Natural killer cell treated with Interleukin-12 subunit alpha and Interleukin-12 subunit beta and Interleukin-15 and Interleukin-18, amount 100 ng/mL, for 72 hours (primary cell): ENCODE results near the gene AHSG. TPM values are rescaled to one million over a fixed set of nuclear protein-coding genes. Genes with fewer than 3 reads are reported as not detected.

Experiments
- ATAC-seq, 2 donors: fragments of 150-1000 bp; cut with Tn5 transposase in 1 of 2; sonication (Bioruptor Pico), chemical (Tn5 transposase) in 1 of 2; 2 replicates each; pipeline ENCODE4 v1.10.0; 2021
- DNase-seq: peaks from one replicate; pipeline ENCODE4 v3.0.0; 2022; ENCODE audit warnings: low spot score
- H3K27ac Mint-ChIP-seq, 2 donors: 1 replicate in 1 of 2; 2 replicates in 1 of 2; pipeline ENCODE4 v1.8.0; 2022; ENCODE audit warnings: mixed read lengths in 2 of 2, mild to moderate bottlenecking in 1 of 2, moderate library complexity in 1 of 2
- H3K27me3 Mint-ChIP-seq, 2 donors: 1 replicate in 1 of 2; 2 replicates in 1 of 2; pipeline ENCODE4 v1.8.0; 2022; ENCODE audit warnings: mixed read lengths in 2 of 2
- H3K36me3 Mint-ChIP-seq: one replicate; pipeline ENCODE4 v1.8.0; 2022; ENCODE audit warnings: mixed read lengths
- H3K4me1 Mint-ChIP-seq, 2 donors: 1 replicate in 1 of 2; 2 replicates in 1 of 2; pipeline ENCODE4 v1.8.0; 2022; ENCODE audit warnings: low read depth in 2 of 2, mixed read lengths in 2 of 2, mild to moderate bottlenecking in 1 of 2
- H3K4me3 Mint-ChIP-seq: one replicate; pipeline ENCODE4 v1.8.0; 2022; ENCODE audit warnings: mixed read lengths
- H3K9me3 Mint-ChIP-seq: 2 replicates; pipeline ENCODE4 v1.8.0; 2022; ENCODE audit warnings: mixed read lengths
- total RNA-seq, 2 donors: library from RNA; stranded (reverse); gene quantifications; one replicate each; pipeline ENCODE4 v1.2.3, GENCODE V29; 2022

Gene AHSG
- total RNA-seq, 2 donors from 2014 or later: not detected

DNA sequence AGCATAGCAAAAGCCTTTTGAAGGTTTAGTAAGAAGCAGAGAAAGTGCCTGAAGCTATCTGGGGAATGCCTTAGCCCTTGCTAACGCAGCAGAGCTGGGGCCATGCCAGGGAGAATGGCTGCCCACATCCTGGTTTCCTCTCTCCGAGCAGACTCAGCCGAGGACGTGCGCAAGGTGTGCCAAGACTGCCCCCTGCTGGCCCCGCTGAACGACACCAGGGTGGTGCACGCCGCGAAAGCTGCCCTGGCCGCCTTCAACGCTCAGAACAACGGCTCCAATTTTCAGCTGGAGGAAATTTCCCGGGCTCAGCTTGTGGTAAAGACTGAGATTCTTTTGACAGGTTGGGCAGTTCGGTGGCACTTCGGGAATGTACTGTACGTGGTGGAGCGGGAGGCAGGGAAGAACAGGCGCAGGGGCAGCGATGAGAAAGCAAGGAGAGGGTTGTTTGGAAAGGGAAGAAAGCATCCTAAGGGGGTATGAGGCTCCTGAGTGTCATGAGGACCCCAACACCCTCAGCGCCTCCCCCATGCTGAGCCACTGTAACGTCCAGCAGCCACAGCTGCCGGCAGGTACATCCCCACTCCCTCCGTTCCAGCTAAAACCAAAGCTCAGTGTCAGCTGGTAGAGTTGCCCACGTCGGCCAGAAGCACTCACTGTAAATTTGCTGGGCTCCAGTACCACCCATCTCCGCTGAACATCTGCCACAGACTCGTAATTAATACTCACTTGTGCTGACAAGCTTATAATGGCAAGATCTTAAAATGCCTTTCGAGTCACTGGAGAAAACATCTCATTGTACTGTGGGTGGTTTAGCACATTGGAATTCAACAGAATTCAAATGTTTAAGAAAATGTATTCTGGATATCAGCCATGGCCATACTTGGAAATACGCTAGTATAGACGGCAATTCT is 4.4 kb downstream of the AHSG start:
- ATAC-seq (peak; percentile 97 to 98), DNase-seq (peak; percentile 86)
- peak overlapping the region; percentile 62 for H3K4me3 Mint-ChIP-seq

DNA sequence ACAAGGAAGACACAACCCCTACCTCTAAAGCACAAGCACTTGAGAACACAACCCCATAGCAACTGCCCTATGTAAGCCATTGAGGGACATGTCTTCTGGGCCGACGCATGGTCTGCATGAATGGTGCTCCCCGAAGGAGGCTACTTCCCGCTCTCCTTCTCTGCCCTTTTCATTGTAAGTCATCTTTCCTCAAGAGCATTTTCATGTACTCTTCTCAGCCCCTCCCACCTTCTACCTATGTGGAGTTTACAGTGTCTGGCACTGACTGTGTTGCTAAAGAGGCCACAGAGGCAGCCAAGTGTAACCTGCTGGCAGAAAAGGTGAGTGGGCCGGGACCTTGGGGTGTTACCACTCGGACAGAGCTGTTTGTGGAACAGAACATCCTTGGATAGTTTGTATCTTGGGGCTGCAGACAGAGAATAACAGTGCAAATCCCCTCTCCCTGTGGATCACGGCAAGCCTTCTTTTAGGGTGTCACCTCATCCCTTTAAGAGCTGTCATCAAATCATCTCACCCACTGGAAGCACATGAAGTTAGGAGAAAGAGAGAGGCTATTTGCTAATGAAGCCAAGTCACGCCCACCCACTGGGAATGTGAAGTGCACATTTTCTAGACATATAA is 5.6 kb downstream of the AHSG start:
- no peak overlapping the region for H3K4me3 Mint-ChIP-seq
- DNase-seq: no peak

More for the DNA sequence above, 4.4 kb downstream of the AHSG start:
- H3K27me3 Mint-ChIP-seq: peaks cover 42 to 53% of the 10 kb centered on the region in 2 donors
- H3K36me3 Mint-ChIP-seq: no peaks in the 10 kb centered on the region
- no peak overlapping the region for H3K27ac Mint-ChIP-seq
- H3K4me1 Mint-ChIP-seq: peaks cover 12 to 26% of the 10 kb centered on the region in 2 donors
- no peaks in the 10 kb centered on the region for H3K9me3 Mint-ChIP-seq

DNA sequence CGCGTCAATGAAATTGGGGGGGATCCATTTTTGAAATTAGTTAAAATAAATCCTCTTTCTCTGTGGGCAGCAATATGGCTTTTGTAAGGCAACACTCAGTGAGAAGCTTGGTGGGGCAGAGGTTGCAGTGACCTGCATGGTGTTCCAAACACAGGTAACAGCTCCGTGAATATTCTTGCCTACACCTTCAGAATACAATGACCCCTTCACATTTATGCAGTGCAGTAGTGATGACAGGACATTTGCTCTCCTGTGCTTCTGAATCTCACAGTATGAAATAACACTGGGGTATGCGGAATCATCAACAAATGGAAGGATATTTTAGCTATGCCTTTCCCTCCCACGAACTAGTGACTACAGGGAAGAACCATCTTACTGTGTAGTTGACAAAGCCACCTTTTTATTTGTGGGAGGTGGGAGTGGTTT is 6.9 kb downstream of the AHSG start:
- peaks cover 9 to 20% of the 10 kb centered on the region in 2 donors for H3K4me1 Mint-ChIP-seq
- DNase-seq (no peak), ATAC-seq (no peak)
- H3K27ac Mint-ChIP-seq: no peak overlapping the region
- H3K9me3 Mint-ChIP-seq: no peaks in the 10 kb centered on the region
- H3K36me3 Mint-ChIP-seq: no peaks in the 10 kb centered on the region
- H3K4me3 Mint-ChIP-seq: no peak overlapping the region
- H3K27me3 Mint-ChIP-seq: peaks cover 35 to 40% of the 10 kb centered on the region in 2 donors

More for the DNA sequence above, 5.6 kb downstream of the AHSG start:
- Mint-ChIP-seq H3K4me1 (peaks cover 12 to 26% of the 10 kb centered on the region in 2 donors), H3K27me3 (peaks cover 39 to 53% of the 10 kb centered on the region in 2 donors), H3K36me3 (no peaks in the 10 kb centered on the region), H3K9me3 (no peaks in the 10 kb centered on the region), H3K27ac (no peak overlapping the region)
- ATAC-seq: no peak

DNA sequence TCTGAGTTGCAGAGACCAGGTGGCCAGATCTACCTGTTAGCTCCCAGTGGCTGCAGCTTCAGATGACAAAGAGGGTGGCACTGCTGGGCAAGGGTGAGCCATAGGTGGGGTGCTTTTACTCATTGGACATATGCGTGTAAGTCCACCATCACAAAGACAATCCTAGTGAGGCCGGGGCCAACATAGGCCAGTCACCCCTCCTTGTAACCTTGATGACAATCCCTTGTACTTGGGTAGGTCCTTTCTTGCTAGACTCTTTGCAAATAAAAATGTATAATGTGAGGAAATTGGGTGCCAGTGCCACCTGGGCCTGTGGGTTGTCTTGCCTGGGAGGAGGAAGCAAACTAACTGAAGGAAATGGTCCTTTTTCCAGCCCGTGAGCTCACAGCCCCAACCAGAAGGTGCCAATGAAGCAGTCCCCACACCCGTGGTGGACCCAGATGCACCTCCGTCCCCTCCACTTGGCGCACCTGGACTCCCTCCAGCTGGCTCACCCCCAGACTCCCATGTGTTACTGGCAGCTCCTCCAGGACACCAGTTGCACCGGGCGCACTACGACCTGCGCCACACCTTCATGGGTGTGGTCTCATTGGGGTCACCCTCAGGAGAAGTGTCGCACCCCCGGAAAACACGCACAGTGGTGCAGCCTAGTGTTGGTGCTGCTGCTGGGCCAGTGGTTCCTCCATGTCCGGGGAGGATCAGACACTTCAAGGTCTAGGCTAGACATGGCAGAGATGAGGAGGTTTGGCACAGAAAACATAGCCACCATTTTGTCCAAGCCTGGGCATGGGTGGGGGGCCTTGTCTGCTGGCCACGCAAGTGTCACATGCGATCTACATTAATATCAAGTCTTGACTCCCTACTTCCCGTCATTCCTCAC is 7.6 kb downstream of the AHSG start:
- H3K9me3 Mint-ChIP-seq: no peaks in the 10 kb centered on the region
- H3K36me3 Mint-ChIP-seq: no peaks in the 10 kb centered on the region

DNA sequence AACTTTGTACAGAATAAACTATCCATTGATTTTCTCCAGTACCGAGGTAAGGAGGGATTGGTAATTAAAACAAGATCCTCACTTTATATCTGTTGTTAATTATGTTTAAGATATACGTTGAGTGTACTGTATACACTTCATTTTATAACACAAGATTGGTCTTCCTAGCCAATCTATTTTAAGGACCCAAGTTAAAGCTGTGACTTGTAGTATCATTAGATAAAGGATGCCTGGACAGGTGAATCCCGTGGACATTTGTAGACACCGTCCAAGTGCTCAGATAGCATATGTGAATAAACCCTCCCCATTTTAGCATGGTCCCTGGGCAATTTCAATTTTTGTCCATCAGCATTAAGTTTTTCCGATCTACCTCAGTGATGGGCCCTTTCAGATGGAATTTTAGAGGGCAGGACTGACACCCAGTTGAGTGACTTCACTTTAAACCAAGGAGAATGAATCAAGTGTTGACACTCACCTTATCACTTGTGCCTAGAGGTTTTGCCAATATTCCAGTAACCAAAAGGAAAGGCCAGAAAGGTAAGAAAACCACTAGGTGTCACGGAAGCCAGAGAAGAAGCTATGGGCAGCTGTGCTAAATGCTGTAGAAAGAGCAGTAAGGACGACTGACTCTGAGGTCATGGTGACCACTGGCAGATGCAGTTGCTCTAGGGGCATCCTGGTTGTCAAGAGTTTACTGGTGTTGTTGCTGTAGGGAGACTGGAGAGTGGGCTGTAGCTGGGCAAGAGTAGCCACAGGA is 9.2 kb downstream of the AHSG start:
- Mint-ChIP-seq H3K4me3 (no peak overlapping the region), H3K9me3 (no peaks in the 10 kb centered on the region), H3K27ac (no peak overlapping the region), H3K36me3 (no peaks in the 10 kb centered on the region), H3K4me1 (peaks cover 2 to 7% of the 10 kb centered on the region in 2 donors), H3K27me3 (peaks cover 27 to 33% of the 10 kb centered on the region in 2 donors)
- ATAC-seq (no peak), DNase-seq (no peak)

More for the DNA sequence above, 7.6 kb downstream of the AHSG start:
- DNase-seq (no peak), ATAC-seq (no peak)
- Mint-ChIP-seq H3K27me3 (peaks cover 32 to 36% of the 10 kb centered on the region in 2 donors), H3K4me1 (peaks cover 6 to 16% of the 10 kb centered on the region in 2 donors), H3K4me3 (no peak overlapping the region), H3K27ac (no peak overlapping the region)

DNA sequence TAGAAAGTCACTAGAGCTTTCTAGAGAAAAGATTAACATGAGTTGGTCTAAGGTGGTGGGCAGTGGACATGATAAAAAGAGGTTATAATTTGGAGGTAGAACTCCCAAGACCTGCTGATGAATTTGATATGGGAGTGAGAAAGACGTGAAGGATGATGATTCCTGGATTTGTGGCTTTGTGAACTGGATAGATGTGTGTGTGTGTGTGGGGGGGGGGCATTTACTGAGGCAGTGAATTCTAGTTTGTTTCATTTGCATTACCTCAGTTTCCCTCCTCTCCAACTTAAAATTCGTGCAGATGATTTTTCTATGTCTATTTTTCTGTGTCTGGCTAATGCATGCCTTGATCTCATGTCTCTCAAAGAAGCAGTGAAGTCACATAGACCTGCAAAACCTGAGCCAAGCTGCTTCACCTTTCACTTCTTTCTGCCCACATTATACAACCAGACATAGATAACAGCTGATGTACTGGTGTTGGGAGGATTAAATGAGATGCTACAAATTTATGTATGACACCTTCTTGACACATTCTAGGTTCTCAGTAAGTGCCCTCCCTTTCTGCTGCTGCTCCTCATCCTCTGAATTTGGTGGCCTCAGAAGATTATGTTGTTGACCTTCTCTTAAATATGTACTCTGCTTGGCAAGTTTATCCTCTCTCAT is 9.9 kb downstream of the AHSG start:
- ATAC-seq (no peak), DNase-seq (no peak)
- H3K36me3 Mint-ChIP-seq: no peaks in the 10 kb centered on the region
- no peak overlapping the region for H3K4me3 Mint-ChIP-seq
- no peaks in the 10 kb centered on the region for H3K4me1 Mint-ChIP-seq
- H3K27ac Mint-ChIP-seq: no peak overlapping the region
- H3K27me3 Mint-ChIP-seq: peaks cover 23 to 26% of the 10 kb centered on the region in 2 donors
- H3K9me3 Mint-ChIP-seq: no peaks in the 10 kb centered on the region

DNA sequence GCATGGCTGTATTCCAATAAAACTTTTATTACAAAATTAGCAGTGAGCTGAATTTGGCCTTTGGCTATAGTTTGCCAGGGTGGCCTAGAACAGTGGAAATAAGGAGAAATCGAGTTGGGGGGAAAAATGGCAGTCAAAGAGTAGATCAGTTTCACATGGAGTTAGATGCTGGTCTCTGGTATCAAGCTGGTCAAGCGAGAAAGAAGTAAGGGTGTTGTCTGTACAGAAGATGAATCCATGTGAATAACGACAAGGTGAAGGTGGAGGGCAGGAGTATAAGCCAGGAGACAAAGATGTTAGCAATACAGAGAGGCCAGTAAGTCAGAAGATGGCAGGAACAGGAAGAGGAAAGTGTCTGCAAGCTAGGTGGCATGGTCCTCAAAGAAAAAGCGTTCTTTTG is 11.7 kb downstream of the AHSG start:
- H3K4me3 Mint-ChIP-seq: no peak overlapping the region
- DNase-seq (no peak), ATAC-seq (no peak)
- no peaks in the 10 kb centered on the region for H3K36me3 Mint-ChIP-seq
- H3K4me1 Mint-ChIP-seq: no peaks in the 10 kb centered on the region
- H3K27me3 Mint-ChIP-seq: peaks cover 17 to 18% of the 10 kb centered on the region in 2 donors
- H3K27ac Mint-ChIP-seq: no peak overlapping the region
- H3K9me3 Mint-ChIP-seq: no peaks in the 10 kb centered on the region

DNA sequence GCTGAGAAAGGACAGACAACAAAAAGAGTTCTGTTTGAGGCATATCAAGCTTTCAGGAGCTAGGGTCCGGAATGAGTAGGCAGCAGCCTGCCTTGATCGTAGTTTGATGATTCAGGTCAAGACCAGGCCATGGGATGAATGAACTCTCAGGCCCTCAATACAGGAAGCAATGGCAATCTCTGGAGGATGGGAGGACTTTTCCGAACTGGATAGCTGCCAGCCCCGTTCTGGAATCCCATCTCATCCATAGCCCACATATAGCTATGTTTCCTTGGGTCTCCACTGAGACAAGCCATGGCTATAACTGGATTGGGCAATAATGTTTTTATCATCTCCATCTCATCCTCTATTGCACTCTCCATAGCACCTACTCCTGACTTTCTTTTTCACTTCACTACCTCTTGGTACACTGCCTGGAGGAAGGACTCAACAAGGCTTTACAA is 12.8 kb downstream of the AHSG start:
- Mint-ChIP-seq H3K36me3 (no peaks in the 10 kb centered on the region), H3K27me3 (peaks cover 22% of the 10 kb centered on the region in 2 donors), H3K27ac (no peak overlapping the region), H3K4me3 (no peak overlapping the region), H3K9me3 (no peaks in the 10 kb centered on the region), H3K4me1 (no peaks in the 10 kb centered on the region)
- ATAC-seq (no peak), DNase-seq (no peak)

DNA sequence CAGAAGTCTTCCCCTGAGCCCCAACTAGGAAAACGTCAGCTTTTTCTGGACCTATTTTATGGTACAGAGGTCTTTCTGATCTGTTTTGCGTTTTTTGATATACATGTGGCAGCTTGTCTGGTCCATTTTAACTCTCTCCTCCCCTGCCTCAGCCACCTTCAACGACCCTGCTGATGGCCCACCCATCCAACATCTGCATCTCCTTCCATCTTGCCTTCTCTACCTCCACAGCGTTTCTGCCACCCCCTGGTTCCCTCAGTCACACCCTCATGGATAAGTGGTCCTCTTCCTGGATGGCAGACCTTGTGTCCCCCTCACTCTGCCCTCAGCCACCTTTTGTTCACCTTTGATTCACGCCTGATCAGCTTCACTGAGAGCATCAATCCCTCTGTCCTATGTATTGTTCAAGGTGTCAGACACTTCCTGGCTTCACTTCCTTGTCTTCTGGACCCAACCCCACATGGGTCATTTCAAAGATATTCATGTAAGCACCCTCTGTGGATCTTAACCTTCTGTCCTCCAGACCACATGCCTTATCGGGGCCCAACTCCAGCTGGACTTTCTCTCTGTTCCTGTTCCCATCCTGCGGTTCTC is 13.5 kb downstream of the AHSG start:
- Mint-ChIP-seq H3K9me3 (no peaks in the 10 kb centered on the region), H3K27me3 (peaks cover 25 to 28% of the 10 kb centered on the region in 2 donors), H3K36me3 (no peaks in the 10 kb centered on the region), H3K4me3 (no peak overlapping the region), H3K27ac (no peak overlapping the region), H3K4me1 (no peaks in the 10 kb centered on the region)
- ATAC-seq: no peak
- no peak for DNase-seq

DNA sequence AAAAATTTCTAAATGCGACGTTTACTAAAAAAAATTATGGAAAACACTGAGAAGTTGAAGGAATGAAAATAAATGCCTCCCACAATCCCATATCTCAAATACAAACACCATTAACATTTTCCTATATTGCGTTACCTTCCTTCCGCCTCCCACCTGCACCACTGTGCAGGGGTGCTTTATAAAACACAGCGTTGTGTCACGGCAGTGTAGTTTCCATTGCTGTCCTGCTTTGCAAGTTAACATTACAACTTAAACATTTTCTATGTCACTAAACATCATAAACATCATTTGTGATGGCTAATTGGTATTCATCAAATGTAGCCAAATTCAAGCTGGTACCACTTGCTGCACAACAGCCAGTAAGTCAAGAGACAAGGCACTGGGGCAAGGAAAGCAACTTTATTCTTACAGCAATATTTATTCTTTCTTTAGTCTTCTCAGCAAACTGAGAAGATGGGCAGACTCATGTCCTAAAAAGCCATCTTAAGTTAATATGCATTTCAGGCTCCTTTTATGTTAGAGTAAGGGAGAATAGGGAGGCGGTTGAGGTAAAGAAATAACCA is 15.1 kb downstream of the AHSG start:
- Mint-ChIP-seq H3K4me3 (no peak overlapping the region), H3K27ac (no peak overlapping the region), H3K9me3 (no peaks in the 10 kb centered on the region), H3K4me1 (no peaks in the 10 kb centered on the region), H3K27me3 (peaks cover 17 to 20% of the 10 kb centered on the region in 2 donors), H3K36me3 (no peaks in the 10 kb centered on the region)
- DNase-seq (no peak), ATAC-seq (no peak)

DNA sequence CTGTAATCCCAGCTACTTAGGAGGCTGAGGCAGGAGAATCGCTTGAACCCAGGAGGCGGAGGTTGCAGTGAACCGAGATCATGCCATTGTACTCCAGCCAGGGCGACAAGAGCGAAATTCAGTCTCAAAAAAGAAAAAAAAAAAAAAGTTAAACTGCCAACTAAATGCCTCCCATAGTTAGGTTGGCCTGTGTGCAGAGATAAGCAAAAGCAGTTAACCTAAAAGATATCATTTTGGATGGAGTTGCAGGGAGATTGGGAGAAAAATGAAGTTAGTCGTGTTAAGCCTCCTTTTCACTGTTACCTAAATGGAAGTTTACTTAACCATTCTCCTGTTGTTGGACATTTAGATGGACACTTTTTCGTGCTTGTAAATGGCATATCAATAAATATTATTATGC is 15.9 kb downstream of the AHSG start:
- peaks cover 12 to 17% of the 10 kb centered on the region in 2 donors for H3K27me3 Mint-ChIP-seq
- ATAC-seq (no peak), DNase-seq (no peak)
- H3K4me1 Mint-ChIP-seq: no peaks in the 10 kb centered on the region
- H3K36me3 Mint-ChIP-seq: no peaks in the 10 kb centered on the region
- H3K9me3 Mint-ChIP-seq: no peaks in the 10 kb centered on the region
- H3K4me3 Mint-ChIP-seq: no peak overlapping the region
- no peak overlapping the region for H3K27ac Mint-ChIP-seq
